MM.1S (cell line): ENCODE measurements around the gene HTR2C.

Experiments
- DNase-seq: peaks from one replicate; pipeline ENCODE4 v3.0.0-alpha.2; 2015
- H2AFZ ChIP-seq: fragments of 300-600 bp; sonication (generic); 2 replicates; pipeline ENCODE4 v1.6.0; 2016; ENCODE audit warnings: antibody characterized with exemption, low read length
- H3F3A ChIP-seq: fragments of 300-600 bp; sonication (generic); 2 replicates; pipeline ENCODE4 v1.6.1; 2016; ENCODE audit warnings: mild to moderate bottlenecking, antibody characterized with exemption, low read length, moderate library complexity, mixed read lengths; ENCODE audit not compliant: insufficient read depth
- H3K27ac ChIP-seq: fragments of 300-600 bp; sonication (generic); 2 replicates; pipeline ENCODE4 v1.5.1; 2016; ENCODE audit warnings: mild to moderate bottlenecking, low read length
- H3K27me3 ChIP-seq: fragments of 300-600 bp; sonication (generic); replicated peaks from 2 replicates; pipeline ENCODE4 v1.6.0; 2016; ENCODE audit warnings: low read length; ENCODE audit not compliant: insufficient read depth
- H3K36me3 ChIP-seq: fragments of 300-600 bp; sonication (generic); replicated peaks from 2 replicates; pipeline ENCODE4 v1.6.1; 2016; ENCODE audit warnings: mild to moderate bottlenecking, low read length, mixed read lengths; ENCODE audit not compliant: insufficient read depth
- H3K4me1 ChIP-seq: fragments of 300-600 bp; sonication (generic); 2 replicates; pipeline ENCODE4 v1.6.1; 2016; ENCODE audit warnings: low read length, mixed read lengths
- H3K4me2 ChIP-seq: fragments of 300-600 bp; sonication (generic); 2 replicates; pipeline ENCODE4 v1.6.0; 2016; ENCODE audit warnings: low read depth, low read length
- H3K4me3 ChIP-seq: fragments of 300-600 bp; sonication (generic); 2 replicates; pipeline ENCODE4 v1.5.1; 2016; ENCODE audit warnings: low read length, mixed read lengths
- H3K79me2 ChIP-seq: fragments of 300-600 bp; sonication (generic); 2 replicates; pipeline ENCODE4 v1.6.1; 2016; ENCODE audit warnings: mixed run types, low read length, mixed read lengths
- H3K9ac ChIP-seq: fragments of 300-600 bp; sonication (generic); 2 replicates; pipeline ENCODE4 v1.6.1; 2016; ENCODE audit warnings: low read length, mixed read lengths
- H3K9me2 ChIP-seq: fragments of 300-600 bp; sonication (generic); replicated peaks from 2 replicates; pipeline ENCODE4 v1.6.1; 2016; ENCODE audit warnings: mild to moderate bottlenecking, low read length, mixed read lengths; ENCODE audit not compliant: insufficient read depth
- H3K9me3 ChIP-seq: fragments of 300-600 bp; sonication (generic); replicated peaks from 2 replicates; pipeline ENCODE4 v1.6.1; 2016; ENCODE audit warnings: mild to moderate bottlenecking, low read length, mixed read lengths; ENCODE audit not compliant: insufficient read depth
- H4K20me1 ChIP-seq: fragments of 300-600 bp; sonication (generic); 2 replicates; pipeline ENCODE4 v1.6.1; 2016; ENCODE audit warnings: mild to moderate bottlenecking, low read length, moderate library complexity, mixed read lengths; ENCODE audit not compliant: insufficient read depth
- CTCF ChIP-seq: fragments of 300-600 bp; sonication (generic); IDR thresholded peaks from 2 replicates; pipeline ENCODE4 v1.5.1; 2016; ENCODE audit warnings: antibody characterized with exemption, low read length, mixed read lengths
- EZH2 ChIP-seq: fragments of 300-600 bp; sonication (generic); optimal IDR thresholded peaks from 2 replicates; pipeline ENCODE3; 2017; ENCODE audit warnings: low read depth, mild to moderate bottlenecking, antibody characterized with exemption, low read length, mixed read lengths
- EZH2phosphoT487 ChIP-seq: fragments of 300-600 bp; sonication (generic); IDR thresholded peaks from 2 replicates; pipeline ENCODE4 v1.6.1; 2018; ENCODE audit warnings: antibody characterized with exemption, low read length

The HTR2C gene

GRCh38 chrX:114583646-114584374, at the start of gene HTR2C:
HTR2C (plus strand) TSS chrX:114584086; CDS start chrX:114726937, 142,851 bp downstream.
- TF ChIP-seq EZH2phosphoT487 (no peak), EZH2 (no peak), CTCF (no peak)
- Histone ChIP-seq H3K4me2 (no peak within 1 kb of the TSS), H4K20me1 (no peaks in the 10 kb centered on the region), H3F3A (no peaks in the 10 kb centered on the region), H3K27ac (no peak within 1 kb of the TSS), H2AFZ (no peak within 1 kb of the TSS), H3K9me2 (no peaks in the 10 kb centered on the region), H3K36me3 (no peaks in the 10 kb centered on the region), H3K9ac (no peak within 1 kb of the TSS), H3K27me3 (no peaks in the 10 kb centered on the region), H3K4me3 (no peak within 1 kb of the TSS), H3K4me1 (no peaks in the 10 kb centered on the region), H3K79me2 (no peaks in the 10 kb centered on the region), H3K9me3 (no peaks in the 10 kb centered on the region)
- DNase-seq = no peak

GRCh38 chrX:114580336-114580735, 3.5 kb upstream of the HTR2C start:
- Histone ChIP-seq H3K27ac (no peak overlapping the region), H2AFZ (no peak overlapping the region), H3K36me3 (no peaks in the 10 kb centered on the region), H3K4me3 (no peak overlapping the region), H3K79me2 (no peaks in the 10 kb centered on the region), H3K9me3 (no peaks in the 10 kb centered on the region), H3K27me3 (no peaks in the 10 kb centered on the region), H3K9ac (no peak overlapping the region), H3F3A (no peaks in the 10 kb centered on the region), H3K4me1 (no peaks in the 10 kb centered on the region), H4K20me1 (no peaks in the 10 kb centered on the region), H3K9me2 (no peaks in the 10 kb centered on the region), H3K4me2 (no peak overlapping the region)
- DNase-seq = no peak
- TF ChIP-seq EZH2 = no peak
- TF ChIP-seq EZH2phosphoT487 = no peak
- TF ChIP-seq CTCF = no peak

DNA sequence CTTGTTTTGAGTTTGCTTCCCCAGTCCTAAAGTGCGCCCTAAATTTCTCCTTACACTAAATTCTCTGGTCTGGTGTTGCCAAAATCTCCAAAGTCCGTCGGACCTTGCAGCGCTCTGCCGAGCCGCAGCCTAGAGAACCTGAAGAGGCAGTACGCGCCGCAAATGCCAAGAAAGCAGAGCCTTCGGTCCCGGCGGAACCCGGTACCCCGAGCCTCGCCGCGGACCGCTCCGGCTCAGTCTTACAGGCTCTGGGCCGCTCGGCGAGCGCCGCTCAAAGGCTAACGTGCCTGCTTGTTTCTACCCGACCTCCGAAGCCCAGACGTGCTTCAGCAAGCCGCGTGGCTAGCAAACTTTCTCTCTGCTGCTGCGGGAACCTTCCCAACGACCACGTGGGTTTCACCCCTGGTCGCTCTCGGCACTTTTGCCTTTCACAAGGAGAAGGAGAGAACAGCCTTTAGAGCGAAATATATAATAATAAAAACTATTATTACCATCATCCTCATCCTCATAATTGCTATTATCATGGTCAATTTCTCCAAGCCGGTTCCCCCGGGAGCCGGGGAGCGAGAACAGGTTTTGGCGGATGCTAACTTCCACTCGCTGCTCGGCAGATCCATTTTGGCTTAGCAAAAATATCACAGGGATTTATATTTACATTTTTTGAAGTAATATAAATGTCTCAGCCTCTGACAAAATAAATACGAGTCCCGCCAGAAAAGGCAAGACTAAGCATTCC, 2.2 kb upstream of the HTR2C start:
- Histone ChIP-seq H3K4me3 (no peak overlapping the region), H3K9me2 (no peaks in the 10 kb centered on the region), H2AFZ (no peak overlapping the region), H3K9ac (no peak overlapping the region), H3K36me3 (no peaks in the 10 kb centered on the region), H3K4me2 (no peak overlapping the region), H3K27ac (no peak overlapping the region), H3F3A (no peaks in the 10 kb centered on the region), H3K79me2 (no peaks in the 10 kb centered on the region), H3K27me3 (no peaks in the 10 kb centered on the region), H4K20me1 (no peaks in the 10 kb centered on the region), H3K9me3 (no peaks in the 10 kb centered on the region), H3K4me1 (no peaks in the 10 kb centered on the region)
- no peak for TF ChIP-seq EZH2phosphoT487
- TF ChIP-seq EZH2 = no peak
- TF ChIP-seq CTCF = no peak
- no peak for DNase-seq
